Type B pancreatic cell (in vitro differentiated cells): ENCODE measurements around the gene ZNF680. TPM values are rescaled to one million over a fixed set of nuclear protein-coding genes. Genes with fewer than 3 reads are reported as not detected.
A peak's percentile ranks its signal among the peaks of the same experiment; 100 is the strongest.
"Not testable (repeated sequence)": the region's sequence is repeated elsewhere in the genome, so short reads cannot be mapped to it uniquely, and the experiment has no call there.

Source experiments
- DNase-seq: peaks from one replicate; pipeline ENCODE4 v3.0.0; 2021; ENCODE audit warnings: mixed read lengths; ENCODE audit not compliant: unreplicated experiment; ENCODE audit errors: extremely low spot score
- H3K27ac Mint-ChIP-seq: 2 replicates; pipeline ENCODE4 v1.8.0; 2021; ENCODE audit warnings: mild to moderate bottlenecking, mixed read lengths
- H3K27me3 Mint-ChIP-seq: 2 replicates; pipeline ENCODE4 v1.8.0; 2021; ENCODE audit warnings: mixed read lengths
- H3K36me3 Mint-ChIP-seq: 2 replicates; pipeline ENCODE4 v1.8.0; 2021; ENCODE audit warnings: mixed read lengths
- H3K4me1 Mint-ChIP-seq: one replicate; pipeline ENCODE4 v1.8.0; 2021; ENCODE audit warnings: mixed read lengths; ENCODE audit not compliant: unreplicated experiment
- H3K4me3 Mint-ChIP-seq: 2 replicates; pipeline ENCODE4 v1.8.0; 2021; ENCODE audit warnings: mild to moderate bottlenecking, mixed read lengths
- H3K9me3 Mint-ChIP-seq: 2 replicates; pipeline ENCODE4 v1.8.0; 2021; ENCODE audit warnings: mixed read lengths
- CTCF ChIP-seq: fragments of 200-600 bp; sonication (generic); conservative IDR thresholded peaks from 2 replicates; pipeline ENCODE4 v1.5.0; 2021; ENCODE audit warnings: antibody characterized with exemption, mild to moderate bottlenecking
- total RNA-seq: library from RNA; stranded (reverse); gene quantifications from 2 replicates; pipeline ENCODE4 v1.2.1, GENCODE V29; 2021; ENCODE audit warnings: low replicate concordance

Gene ZNF680
- total RNA-seq, 1 donor from 2014 or later, result 15.9 TPM

DNA sequence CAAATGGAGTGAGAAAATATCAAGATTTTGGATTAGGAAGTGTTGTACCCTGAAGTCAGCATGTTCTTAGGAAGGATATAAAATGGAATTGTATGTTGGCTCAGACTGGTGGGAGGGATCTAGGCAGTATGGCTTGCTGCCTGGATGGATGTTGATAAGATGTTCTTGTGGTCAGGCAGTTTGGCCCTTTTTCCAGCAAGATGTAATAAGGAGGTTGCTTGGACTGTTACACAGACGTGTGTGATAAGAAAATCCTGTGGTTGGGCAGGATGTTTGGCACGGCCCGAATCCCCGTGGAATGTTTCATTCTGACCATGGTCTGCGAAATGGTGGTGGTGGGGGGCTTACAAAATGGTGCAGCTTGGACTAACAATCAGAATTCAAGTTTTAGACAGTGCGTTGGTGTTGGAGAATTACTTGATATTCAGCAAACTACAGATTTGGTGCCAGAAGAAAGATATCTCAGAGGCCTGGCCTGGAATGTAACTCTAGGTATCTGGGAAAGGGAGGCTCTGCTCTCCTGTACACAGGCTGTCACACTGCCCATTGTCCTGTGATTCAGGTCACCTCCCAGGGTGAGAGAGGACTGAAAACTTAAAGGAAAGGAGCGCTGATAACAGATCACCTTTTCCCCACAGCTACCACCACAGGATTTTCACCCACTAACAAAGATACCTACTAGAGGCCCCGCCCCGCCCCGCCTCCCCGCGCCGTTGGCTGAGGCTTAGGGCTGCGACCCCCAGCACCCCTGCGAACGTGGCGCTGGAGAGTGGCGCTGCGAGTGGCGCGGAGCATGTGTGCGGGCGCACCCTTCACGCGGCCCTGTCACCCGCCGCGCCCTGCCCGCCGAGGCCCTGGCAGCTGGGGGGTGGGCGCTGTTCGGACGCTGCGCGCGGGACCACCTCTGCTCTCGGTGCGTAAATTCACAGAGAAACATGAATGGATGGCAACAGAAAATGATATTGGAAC is 19.3 kb upstream of the ZNF680 start:
- Mint-ChIP-seq H3K27ac (no peak overlapping the region), H3K9me3 (peaks cover 9% of the 10 kb centered on the region), H3K27me3 (no peaks in the 10 kb centered on the region), H3K4me3 (no peak overlapping the region), H3K4me1 (no peaks in the 10 kb centered on the region), H3K36me3 (no peaks in the 10 kb centered on the region)
- no peak for DNase-seq
- no peak for TF ChIP-seq CTCF

- H3K4me3 Mint-ChIP-seq, result no peak overlapping the region
- H3K4me1 Mint-ChIP-seq, result no peaks in the 10 kb centered on the region
- no peak for DNase-seq
- peaks cover 9% of the 10 kb centered on the region for H3K9me3 Mint-ChIP-seq
- H3K36me3 Mint-ChIP-seq, result no peaks in the 10 kb centered on the region
- H3K27me3 Mint-ChIP-seq, result no peaks in the 10 kb centered on the region
- no peak overlapping the region for H3K27ac Mint-ChIP-seq
- TF ChIP-seq CTCF, result no peak
Observed at GRCh38 chr7:64581391-64581790, 18.5 kb upstream of the ZNF680 start.

- Mint-ChIP-seq H3K9me3 (no peaks in the 10 kb centered on the region), H3K27ac (no peak overlapping the region), H3K27me3 (no peaks in the 10 kb centered on the region), H3K4me3 (no peak overlapping the region), H3K4me1 (no peaks in the 10 kb centered on the region), H3K36me3 (no peaks in the 10 kb centered on the region)
- TF ChIP-seq CTCF, result no peak
- no peak for DNase-seq
Observed at GRCh38 chr7:64574540-64575099, 11.7 kb upstream of the ZNF680 start.

DNA sequence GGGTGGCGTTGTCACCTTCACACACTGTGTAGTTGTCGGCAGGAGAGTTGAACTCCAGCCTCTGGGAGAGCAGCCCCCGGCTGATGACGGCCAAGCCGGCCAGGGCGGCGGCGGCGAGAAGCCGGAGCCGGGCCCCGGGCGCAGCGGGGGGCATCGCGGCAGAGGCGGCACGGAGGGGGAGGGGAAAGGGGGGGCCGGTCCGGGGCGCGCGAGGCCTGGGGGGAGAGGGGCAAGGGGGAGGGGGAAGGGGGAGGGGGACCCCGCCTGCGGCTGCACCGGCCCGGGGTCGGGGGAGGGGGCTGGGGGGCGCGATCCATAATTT is 7.4 kb upstream of the ZNF680 start:
- not testable (repeated sequence) for H3K27ac Mint-ChIP-seq, H3K36me3 Mint-ChIP-seq, H3K4me3 Mint-ChIP-seq, DNase-seq, H3K27me3 Mint-ChIP-seq, H3K4me1 Mint-ChIP-seq, H3K9me3 Mint-ChIP-seq

- H3K4me3 Mint-ChIP-seq, H3K27me3 Mint-ChIP-seq, H3K36me3 Mint-ChIP-seq, H3K4me1 Mint-ChIP-seq, H3K9me3 Mint-ChIP-seq, H3K27ac Mint-ChIP-seq, DNase-seq: not testable (repeated sequence)
Observed at GRCh38 chr7:64569372-64570283, 6.8 kb upstream of the ZNF680 start.

DNA sequence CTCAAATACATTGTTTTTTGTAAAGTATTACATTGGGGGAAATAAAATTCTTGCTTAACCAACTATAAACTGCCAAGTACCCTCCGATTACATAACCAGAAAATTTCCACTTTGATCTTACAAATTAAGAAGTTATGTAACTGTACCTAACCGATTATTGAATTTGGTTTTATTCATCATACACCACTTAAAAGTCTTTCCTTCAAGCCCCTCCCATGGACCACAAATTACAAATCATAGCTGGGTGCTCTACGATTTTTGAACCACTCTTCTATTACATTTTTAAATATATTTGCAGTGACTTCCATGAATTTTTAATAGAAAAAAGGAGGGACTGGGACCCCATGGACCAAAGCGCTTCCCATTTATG is 630 bp downstream of the ZNF680 start:
- H3K9me3 Mint-ChIP-seq, result no peaks in the 10 kb centered on the region
- no peak for DNase-seq
- no peaks in the 10 kb centered on the region for H3K27me3 Mint-ChIP-seq
- no peak for TF ChIP-seq CTCF
- peaks cover 26% of the 10 kb centered on the region for H3K36me3 Mint-ChIP-seq
- H3K27ac Mint-ChIP-seq, result peak overlapping the region; percentile 99
- H3K4me3 Mint-ChIP-seq, result peak overlapping the region; percentile 99
- peaks cover 5% of the 10 kb centered on the region for H3K4me1 Mint-ChIP-seq
